ENCODE results near the gene MAP3K13.

DNA sequence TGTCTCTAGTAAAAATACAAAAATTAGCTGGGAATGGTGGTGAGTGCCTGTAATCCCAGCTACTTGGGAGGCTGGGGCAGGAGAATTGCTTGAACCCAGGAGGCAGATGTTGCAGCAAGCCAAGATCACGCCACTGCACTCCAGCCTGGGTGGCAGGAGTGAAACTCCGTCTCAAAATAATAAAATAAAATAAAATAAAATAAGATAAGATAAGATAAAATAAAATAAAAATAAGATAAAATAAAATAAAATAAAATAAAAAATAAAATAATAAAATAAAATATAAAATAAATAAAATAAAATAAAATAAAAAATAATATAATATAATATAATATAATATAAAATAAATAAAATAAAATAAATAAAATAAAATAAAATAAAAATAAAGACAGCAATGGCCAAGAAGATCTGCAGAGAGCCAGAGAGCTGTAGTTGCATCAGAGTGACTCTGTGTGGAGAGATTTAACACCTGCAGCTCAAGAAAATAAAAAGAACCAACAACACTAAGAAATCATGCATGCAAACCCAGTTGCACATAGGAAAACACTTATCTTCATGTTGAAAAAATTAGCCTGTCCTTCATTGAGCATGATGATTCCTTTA lies 163.5 kb downstream of the MAP3K13 start:
- TF ChIP-seq, protein P1, sequence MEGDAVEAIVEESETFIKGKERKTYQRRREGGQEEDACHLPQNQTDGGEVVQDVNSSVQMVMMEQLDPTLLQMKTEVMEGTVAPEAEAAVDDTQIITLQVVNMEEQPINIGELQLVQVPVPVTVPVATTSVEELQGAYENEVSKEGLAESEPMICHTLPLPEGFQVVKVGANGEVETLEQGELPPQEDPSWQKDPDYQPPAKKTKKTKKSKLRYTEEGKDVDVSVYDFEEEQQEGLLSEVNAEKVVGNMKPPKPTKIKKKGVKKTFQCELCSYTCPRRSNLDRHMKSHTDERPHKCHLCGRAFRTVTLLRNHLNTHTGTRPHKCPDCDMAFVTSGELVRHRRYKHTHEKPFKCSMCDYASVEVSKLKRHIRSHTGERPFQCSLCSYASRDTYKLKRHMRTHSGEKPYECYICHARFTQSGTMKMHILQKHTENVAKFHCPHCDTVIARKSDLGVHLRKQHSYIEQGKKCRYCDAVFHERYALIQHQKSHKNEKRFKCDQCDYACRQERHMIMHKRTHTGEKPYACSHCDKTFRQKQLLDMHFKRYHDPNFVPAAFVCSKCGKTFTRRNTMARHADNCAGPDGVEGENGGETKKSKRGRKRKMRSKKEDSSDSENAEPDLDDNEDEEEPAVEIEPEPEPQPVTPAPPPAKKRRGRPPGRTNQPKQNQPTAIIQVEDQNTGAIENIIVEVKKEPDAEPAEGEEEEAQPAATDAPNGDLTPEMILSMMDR (optimal IDR thresholded peaks at IDR 0.05 in 1 of 3, IDR thresholded peaks at IDR 0.05 in 1 of 3, conservative IDR thresholded peaks at IDR 0.05 in 1 of 3; ENCODE audit: extremely low read depth in 1 of 3, insufficient read depth in 2 of 3, low read length in 3 of 3), result no peak
- TF ChIP-seq EZH2 (IDR thresholded peaks at IDR 0.05; ENCODE audit: low read length), result no peak
